NB4 (cell line): ENCODE data around the gene ATP5F1E.

Experiments
- DNase-seq: peaks from one replicate; pipeline ENCODE4 v3.0.0; 2010; ENCODE audit warnings: low read depth
- H3K4me3 ChIP-seq: one replicate; pipeline ENCODE4 v1.5.1; 2011; ENCODE audit warnings: mild to moderate bottlenecking, low read depth, low read length, moderate library complexity
- MYC ChIP-seq: IDR thresholded peaks from 2 replicates; pipeline ENCODE4 v1.6.1; 2011; ENCODE audit warnings: low read depth, low read length
- POLR2A ChIP-seq: IDR thresholded peaks from 2 replicates; pipeline ENCODE4 v1.6.1; 2011; ENCODE audit warnings: mild to moderate bottlenecking; ENCODE audit not compliant: insufficient read length; ENCODE audit errors: extremely low read depth
- TF ChIP-seq, protein P1 (sequence below): IDR thresholded peaks from one replicate; pipeline ENCODE4 v1.5.1; 2012; ENCODE audit warnings: low read depth, low read length
- TF ChIP-seq, protein P2 (sequence below): IDR thresholded peaks from 2 replicates; pipeline ENCODE4 v1.6.1; 2011; ENCODE audit warnings: low read depth, low read length

ATP5F1E gene

DNA sequence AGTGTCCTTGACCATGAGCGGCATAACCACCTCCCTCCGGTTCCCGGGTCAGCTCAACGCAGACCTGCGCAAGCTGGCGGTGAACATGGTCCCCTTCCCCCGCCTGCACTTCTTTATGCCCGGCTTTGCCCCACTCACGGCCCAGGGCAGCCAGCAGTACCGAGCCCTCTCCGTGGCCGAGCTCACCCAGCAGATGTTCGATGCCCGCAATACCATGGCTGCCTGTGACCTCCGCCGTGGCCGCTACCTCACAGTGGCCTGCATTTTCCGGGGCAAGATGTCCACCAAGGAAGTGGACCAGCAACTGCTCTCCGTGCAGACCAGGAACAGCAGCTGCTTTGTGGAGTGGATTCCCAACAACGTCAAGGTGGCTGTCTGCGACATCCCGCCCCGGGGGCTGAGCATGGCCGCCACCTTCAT, 8.0 kb downstream of the ATP5F1E start:
- H3K4me3 ChIP-seq, result no peak overlapping the region
- TF ChIP-seq, protein P1, sequence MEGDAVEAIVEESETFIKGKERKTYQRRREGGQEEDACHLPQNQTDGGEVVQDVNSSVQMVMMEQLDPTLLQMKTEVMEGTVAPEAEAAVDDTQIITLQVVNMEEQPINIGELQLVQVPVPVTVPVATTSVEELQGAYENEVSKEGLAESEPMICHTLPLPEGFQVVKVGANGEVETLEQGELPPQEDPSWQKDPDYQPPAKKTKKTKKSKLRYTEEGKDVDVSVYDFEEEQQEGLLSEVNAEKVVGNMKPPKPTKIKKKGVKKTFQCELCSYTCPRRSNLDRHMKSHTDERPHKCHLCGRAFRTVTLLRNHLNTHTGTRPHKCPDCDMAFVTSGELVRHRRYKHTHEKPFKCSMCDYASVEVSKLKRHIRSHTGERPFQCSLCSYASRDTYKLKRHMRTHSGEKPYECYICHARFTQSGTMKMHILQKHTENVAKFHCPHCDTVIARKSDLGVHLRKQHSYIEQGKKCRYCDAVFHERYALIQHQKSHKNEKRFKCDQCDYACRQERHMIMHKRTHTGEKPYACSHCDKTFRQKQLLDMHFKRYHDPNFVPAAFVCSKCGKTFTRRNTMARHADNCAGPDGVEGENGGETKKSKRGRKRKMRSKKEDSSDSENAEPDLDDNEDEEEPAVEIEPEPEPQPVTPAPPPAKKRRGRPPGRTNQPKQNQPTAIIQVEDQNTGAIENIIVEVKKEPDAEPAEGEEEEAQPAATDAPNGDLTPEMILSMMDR, result no peak
- TF ChIP-seq POLR2A (no peak), MYC (no peak)
- TF ChIP-seq, protein P2, sequence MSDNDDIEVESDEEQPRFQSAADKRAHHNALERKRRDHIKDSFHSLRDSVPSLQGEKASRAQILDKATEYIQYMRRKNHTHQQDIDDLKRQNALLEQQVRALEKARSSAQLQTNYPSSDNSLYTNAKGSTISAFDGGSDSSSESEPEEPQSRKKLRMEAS, result no peak
- DNase-seq, result no peak

DNA sequence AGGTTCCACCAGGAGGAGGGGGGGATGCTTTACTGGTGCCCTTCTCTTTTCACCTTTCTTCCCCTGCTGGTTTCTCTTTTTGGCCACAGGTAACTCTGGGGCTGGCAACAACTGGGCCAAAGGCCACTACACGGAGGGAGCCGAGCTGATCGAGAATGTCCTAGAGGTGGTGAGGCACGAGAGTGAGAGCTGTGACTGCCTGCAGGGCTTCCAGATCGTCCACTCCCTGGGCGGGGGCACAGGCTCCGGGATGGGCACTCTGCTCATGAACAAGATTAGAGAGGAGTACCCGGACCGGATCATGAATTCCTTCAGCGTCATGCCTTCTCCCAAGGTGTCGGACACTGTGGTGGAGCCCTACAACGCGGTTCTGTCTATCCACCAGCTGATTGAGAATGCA, 8.5 kb downstream of the ATP5F1E start:
- TF ChIP-seq, protein P2, result no peak
- TF ChIP-seq, protein P1, result no peak
- TF ChIP-seq POLR2A (no peak), MYC (no peak)
- no peak overlapping the region for H3K4me3 ChIP-seq
- DNase-seq, result no peak

DNA sequence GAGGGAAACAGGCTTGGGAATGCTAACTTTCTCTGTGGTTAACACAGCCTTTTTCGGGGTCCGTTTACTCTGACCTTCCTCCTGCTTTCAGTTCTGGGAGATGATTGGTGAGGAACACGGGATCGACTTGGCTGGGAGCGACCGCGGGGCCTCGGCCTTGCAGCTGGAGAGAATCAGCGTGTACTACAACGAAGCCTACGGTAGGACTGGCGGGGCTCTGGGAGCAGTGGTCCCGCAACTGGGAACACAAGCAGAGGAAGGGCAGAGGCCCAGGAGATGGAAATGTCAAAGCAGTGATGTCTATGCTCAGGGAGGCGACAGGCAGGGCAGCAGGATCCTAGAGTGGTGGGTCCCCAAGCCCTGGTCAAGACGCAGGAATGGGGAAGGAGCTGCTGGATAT, 9.4 kb downstream of the ATP5F1E start:
- DNase-seq, result no peak
- TF ChIP-seq, protein P2, result no peak
- TF ChIP-seq, protein P1, result no peak
- TF ChIP-seq POLR2A, result no peak
- no peak for TF ChIP-seq MYC
- H3K4me3 ChIP-seq, result no peak overlapping the region

DNA sequence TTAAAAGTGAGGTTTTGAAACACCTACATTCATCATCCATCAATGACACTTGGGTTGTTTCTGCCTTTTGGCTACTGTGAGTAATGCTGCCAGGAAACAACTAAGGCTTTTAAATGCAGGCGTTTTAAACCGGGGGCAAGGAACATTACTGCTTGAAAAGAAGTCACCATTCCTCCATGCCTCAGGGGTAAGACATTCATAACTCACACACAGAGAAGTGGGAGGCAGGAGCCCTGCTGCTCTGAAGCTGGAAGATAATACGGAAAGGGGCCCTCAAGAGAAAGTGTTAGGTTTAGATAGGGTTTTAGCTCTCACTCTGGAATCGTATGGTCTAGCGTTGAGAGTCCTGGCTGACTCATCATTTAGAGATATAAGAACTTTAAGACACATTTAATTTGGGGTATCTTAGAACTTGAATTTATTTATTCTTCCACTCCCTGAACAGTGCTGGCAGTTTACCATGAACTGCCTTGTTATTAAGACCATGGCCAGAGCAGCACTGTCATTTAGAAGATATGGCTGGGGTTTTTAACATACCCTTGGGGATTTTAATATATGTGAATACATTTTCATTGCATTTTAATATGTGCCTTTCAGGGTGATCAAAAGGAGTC, 11.1 kb downstream of the ATP5F1E start:
- DNase-seq, result no peak
- H3K4me3 ChIP-seq, result no peak overlapping the region
- TF ChIP-seq POLR2A, result no peak
- no peak for TF ChIP-seq MYC
- TF ChIP-seq, protein P2, result no peak
- TF ChIP-seq, protein P1, result no peak

DNA sequence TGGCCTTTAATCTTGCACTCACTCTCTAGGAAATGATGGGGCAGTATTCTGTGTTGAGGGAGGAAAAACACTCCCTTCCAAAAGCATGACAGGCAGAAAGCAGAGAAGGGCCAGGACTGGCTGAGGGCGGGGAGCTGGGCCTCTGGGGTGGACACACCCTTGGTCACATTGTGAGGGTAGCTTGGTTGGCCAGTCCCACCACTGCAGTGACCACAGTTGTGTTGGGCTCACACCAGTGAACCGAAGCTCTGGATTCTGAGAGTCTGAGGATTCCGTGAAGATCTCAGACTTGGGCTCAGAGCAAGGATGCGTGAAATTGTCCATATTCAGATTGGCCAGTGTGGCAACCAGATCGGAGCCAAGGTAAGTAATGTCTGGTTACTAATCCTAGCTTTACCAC, 12.9 kb downstream of the ATP5F1E start, which contains the start of gene TUBB1:
Gene TUBB1, plus strand, starts transcription at position 213 of the 400 bp plus-strand sequence. Its CDS starts 94 bp downstream, at position 307.
- H3K4me3 ChIP-seq, result no peak within 1 kb of the TSS
- DNase-seq, result no peak
- TF ChIP-seq MYC (no peak), POLR2A (no peak)
- TF ChIP-seq, protein P1, result no peak
- TF ChIP-seq, protein P2, result no peak
